Amniotic epithelial cell (primary cell): ENCODE data around the gene HSFX4.
"Not testable (repeated sequence)": the region's sequence is repeated elsewhere in the genome, so short reads cannot be mapped to it uniquely, and the experiment has no call there.

ENCODE experiments used
- DNase-seq: peaks from one replicate; pipeline ENCODE4 v3.0.0-alpha.2; 2010; ENCODE audit warnings: low read depth

HSFX4 gene

DNA sequence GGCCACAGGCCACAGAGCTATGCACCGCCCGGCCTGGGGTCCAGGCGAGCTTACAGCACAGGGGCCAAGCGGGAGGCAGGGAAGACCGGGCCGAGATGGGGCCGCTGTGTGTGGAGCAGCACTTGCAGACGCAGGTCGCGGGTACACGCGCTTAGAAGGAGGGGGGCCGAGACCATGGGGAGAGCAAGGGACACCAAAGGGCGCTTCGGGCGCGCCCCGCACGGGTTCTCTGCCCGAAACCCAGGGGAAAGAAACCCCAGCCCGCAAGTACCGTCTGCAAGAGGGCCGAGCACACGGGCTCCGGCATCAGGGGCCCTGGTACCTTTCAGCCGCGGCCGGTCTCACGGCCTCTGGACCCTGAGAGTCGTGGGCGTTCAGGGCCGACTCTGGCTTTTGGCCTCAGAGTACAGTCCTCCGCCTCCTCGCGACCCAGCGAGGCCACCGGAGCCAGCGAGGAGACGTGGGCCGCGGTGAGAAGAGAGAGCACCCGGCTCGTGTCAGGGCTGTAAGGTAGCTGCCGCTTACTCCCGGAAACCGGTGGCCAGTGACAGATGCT lies 8.6 kb downstream of the HSFX4 start:
- DNase-seq, result no peak

DNA sequence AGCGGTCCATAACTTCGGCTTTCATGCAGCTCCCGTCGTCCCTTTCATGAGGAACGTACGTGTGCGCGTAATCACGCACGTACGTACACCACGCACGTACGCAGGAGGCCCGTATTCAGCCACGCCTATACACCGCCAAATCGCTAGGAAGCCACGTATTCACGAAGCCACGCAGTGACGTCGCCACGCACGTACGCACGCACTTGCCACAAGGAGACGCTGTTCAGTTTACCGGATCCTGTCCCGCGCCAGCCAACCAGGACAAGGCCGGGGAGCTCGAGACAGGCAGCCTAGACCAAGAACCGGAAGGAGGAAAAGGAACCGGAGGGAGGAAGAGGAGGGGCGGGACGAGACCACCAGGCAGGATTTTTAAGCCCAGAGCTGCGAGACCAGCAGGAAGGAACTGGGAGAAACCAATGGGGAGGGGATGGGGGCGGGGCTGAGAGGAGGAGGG lies 9.1 kb downstream of the HSFX4 start, which contains the start of gene EOLA2:
Gene EOLA2, minus strand, starts transcription at position 65 of the 454 bp plus-strand sequence. CDS start 4,617 bp downstream, outside the sequence.
- DNase-seq, result peak; percentile 98

DNA sequence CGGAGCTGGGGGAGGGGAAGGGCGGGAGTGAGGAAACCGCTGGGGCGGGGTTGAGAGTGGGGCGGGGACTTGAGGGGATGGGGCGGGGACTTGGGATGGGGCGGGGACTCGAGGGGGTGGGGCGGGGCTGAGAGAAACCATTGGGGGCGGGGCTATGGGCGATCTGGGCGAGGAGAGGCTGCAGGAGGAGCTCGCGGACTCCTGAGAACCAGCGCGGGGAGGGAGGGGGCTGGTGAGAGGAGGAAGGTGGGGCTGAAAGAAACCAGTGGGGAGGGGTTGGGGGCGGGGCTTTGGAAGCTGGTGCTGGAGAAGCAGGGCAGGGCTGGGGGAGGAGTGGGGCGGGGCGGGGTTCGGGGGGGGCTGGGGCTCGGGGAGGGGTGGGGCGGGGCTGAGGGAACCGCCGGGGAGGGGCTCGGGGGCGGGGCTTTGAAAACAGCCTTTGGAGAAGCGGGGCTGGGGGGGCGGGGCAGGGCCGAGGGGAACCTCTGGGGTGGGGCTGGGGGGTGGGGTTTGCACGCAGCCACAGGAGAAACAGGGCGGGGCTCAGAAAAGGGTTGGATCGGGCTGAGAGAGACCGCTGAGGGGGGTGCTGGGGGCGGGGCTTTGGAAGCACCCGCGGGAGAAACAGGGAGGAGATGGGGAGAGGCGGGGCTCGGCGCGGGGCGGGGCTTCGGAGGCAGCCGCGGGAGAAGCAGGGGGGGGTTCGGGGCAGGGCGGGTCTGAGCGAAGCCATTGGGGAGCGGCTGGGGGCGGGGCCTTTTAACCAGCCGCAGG lies 9.7 kb downstream of the HSFX4 start:
- peak; percentile 86 for DNase-seq

DNA sequence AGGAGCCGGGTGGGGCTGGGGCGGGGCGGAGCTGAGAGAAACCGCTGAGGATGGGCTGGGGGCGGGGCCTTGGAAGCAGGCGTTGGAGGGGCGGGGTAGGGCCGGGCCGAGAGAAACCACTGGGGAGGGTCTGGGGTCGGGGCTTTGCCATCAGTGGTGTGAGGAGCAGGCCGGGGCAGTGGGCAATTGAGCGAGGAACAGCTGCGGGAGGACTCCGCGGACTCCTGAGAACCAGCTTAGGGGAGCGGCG lies 10.2 kb downstream of the HSFX4 start:
- DNase-seq, result no peak

DNA sequence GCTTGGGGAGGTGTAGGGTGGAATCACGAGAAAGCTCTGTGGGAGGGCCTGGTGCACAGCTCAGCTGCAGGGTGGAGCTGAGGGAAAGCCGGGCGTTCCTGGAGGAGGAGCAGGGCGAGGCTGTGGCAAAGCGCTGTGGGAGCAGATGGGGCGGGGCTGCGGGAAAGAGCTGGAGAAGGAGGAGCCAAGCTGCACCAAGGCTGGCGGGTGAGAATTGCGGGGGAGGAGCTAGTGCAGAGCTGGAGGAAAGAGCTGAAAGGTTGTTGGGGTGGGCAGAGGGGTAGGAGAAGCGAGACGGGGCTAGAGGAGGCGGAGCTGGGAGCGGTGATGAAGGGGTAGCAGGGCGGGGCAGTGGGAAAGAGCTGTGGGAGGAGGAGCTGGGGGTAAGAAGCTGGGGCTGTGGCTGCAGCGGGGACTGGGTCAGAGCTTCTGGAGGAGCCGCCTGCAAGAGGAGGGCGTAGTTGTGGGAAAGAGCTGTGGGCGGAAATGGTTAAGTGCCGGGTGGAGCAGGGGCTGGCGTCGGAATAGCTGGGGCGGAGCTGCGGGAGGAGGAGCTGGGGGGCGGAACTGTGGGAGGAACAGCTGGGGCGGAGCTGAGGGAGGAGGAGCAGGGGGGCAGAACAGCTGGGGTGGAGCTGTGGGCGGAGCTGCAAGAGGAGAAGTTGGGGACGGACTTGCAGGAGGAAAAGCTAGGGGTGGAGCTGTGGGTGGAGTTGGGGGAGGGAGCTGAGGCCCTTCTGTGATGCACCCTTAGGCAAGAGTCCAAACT lies 10.7 kb downstream of the HSFX4 start:
- DNase-seq, result peak; percentile 97

DNA sequence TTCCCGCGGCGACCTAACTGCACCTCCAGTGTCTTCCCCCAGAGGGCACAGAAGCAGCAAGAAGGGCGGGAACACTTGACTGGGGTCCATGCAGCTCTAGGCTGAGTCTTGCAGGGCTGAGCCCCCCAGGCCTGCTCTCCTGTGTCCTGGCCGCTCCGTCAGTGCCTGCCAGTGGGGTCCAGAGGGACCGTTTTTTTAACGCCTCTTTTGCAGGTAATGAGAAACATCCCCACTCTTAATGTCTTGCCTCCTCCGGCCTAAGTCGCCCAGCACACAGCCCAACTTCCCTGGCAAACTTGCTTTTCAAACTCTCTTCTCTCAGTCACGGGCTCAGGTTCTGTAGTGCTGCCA lies 11.3 kb downstream of the HSFX4 start:
- not testable (repeated sequence) for DNase-seq

DNA sequence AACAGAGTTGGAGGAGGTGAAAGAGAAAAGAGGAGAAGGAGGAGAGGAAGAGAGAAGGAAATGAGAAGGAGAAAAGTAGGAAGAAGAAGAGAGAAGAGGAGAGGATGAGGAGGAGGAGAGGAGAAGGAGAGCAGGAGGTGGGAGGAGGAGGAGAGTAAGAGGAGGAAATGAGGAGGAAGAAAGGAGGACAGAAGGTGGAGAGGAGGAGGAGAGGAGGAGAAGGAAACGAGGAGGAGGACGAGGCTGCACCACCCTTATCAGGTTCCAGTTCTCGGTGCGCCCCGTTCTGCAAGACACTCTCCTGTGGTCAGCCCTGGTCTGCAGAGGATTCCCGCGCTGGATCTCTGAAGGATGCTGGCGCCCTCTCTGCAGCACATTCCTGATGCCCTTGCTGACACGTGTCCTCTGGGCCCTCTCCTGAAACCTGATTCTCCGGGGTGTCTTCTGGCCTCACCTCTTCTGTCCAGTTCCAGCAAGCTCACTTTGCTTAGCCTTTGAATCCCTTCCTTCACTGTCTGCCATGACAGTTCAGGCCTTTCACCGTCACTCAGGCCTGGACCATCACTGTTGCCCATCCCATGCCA lies 15.8 kb downstream of the HSFX4 start:
- DNase-seq, result not testable (repeated sequence)

DNA sequence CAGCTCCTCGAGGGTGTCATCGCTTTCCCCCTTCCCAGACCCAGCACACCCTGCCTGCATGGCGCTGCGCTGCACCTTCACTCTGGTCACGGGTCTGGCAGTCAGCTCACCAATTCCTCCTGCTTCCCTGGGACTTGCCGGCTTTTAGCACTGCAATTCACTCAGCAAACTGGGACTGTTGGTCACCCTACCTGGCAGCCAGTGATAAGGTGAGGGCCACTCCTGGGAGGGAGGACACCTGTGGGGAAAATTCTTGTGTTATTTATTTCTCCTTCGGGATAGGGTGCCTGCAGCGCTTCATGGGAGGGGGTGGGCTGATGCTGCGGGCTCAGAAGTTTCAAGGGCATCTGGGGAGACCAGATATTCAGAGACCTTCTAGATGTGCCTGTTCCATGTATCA lies 16.4 kb downstream of the HSFX4 start:
- DNase-seq, result not testable (repeated sequence)

DNA sequence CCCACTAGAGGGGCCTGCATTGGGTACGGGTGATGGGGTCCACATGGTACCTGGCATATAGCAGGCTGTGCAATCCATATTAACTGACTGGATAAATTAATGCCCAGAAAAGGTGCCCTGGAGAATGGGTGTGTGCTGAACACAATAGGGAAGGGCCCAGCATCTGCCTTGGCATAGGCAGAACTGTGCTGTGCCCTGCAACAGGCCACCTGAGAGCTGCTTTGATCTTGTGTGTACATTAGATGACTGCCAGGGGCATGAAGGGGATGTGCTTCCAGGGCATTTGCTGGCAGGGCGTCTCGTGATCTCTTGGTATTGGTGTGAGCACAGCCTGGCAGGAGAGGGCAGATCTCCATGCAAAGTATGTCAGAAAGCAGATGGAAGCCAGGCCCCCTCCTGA lies 17.6 kb downstream of the HSFX4 start:
- DNase-seq, result not testable (repeated sequence)

DNA sequence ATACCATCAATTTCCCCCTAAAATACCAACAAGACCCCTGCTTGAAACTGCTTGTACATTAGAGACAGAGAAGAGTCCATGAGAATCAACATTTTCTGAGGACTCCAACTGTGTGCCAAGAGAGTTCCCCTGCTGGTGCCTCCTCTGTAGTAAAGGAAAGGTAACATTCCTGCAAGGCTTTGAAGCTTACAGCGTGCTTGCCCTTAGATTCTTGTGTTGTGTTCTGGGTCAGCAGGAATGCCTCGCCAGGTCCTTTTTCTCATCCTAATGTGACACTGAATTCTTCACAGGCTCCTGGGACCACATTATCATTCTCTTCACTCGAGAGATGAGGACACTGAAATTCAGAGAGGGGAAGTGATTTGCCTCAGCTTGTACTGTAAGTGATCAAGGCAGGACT lies 18.6 kb downstream of the HSFX4 start:
- DNase-seq, result no peak

DNA sequence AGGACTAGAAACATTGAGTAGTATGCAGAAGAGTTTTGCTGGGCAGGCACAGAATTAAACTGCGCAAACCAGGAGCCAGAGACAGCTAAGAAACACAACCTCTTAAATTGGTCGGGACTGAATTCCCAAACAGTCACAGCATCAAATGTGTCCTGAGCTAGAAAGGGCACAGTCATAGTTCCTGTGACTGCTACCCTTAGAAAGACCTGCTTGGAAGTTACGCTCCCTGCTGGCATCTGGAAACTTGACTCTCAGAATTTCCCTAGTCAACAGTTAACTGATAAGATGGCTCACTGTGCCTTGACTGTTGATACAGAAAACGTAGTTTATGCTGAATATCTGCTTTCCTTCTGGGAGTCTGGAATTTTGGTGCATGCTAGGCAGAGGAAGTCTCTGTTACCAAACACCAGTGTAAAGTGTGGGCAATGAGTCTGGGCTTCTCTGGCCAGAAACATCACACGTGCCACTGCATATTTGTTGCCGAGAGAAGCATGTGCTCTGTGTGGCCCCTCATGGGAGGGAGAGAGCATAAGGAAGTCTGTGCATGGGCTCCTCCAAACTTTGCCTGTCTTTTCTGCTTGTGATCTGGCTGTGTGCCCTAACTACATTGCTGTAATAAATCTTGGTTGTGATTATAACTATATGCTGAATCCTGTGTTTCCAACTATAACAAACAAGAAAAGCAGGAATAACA lies 20.5 kb downstream of the HSFX4 start:
- DNase-seq, result no peak

DNA sequence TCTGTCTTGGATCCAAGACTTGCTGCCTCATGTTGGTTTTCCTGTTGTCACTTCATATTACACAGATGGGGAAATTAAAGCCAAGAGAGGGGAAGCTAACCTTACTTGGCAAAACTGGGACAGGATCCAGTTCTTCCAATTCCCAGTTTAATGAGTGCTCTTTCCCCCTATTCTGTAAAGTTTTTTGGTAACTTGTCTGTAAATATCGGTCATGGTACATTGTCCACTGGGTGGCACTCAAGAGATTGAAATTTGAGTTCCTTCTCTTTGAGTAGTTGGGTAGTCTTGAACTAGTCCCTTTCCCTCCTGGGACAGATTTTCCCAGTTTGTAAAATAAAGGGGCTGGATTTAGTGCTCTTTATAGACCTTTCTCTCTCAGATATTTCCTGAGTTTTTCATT lies 21.3 kb downstream of the HSFX4 start:
- peak; percentile 43 for DNase-seq

DNA sequence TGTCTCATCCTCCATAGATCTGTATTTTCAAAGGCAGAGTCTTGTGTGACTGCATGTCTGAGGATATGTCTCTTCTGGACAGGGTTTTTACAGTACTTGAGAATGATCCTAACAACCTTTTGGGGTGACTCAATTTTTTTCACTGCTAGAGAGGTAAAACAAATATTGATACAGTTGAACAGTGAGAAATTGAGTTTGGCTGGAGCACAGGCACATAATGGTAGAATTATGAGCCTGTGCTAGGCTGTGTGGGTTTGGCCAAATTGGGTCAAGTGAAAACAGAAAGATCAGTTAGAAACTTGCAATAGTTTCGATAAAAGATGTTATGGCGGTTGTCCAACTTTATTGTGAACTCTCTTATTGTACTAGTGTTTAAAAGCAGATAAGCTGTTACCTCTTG lies 32.2 kb downstream of the HSFX4 start:
- no peak for DNase-seq

DNA sequence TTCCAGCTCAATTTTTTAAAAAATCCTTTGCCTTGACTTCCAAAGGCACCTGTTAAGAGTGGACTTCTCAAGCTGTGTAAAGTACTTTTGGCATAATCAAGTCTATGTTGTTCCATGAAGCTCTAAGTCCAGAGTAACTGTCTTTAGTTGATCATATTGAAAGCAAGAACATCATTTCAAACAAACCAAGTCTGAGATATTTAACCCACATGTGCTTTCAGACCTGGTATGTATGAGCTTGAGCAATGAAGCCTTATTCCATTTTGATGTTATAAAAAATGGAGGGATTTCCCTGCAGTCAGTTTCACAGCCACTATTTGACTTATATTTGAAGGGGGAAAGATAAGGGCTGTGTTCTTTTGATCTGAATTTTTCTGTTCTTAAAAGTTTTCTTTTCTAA lies 32.6 kb downstream of the HSFX4 start:
- DNase-seq, result no peak

DNA sequence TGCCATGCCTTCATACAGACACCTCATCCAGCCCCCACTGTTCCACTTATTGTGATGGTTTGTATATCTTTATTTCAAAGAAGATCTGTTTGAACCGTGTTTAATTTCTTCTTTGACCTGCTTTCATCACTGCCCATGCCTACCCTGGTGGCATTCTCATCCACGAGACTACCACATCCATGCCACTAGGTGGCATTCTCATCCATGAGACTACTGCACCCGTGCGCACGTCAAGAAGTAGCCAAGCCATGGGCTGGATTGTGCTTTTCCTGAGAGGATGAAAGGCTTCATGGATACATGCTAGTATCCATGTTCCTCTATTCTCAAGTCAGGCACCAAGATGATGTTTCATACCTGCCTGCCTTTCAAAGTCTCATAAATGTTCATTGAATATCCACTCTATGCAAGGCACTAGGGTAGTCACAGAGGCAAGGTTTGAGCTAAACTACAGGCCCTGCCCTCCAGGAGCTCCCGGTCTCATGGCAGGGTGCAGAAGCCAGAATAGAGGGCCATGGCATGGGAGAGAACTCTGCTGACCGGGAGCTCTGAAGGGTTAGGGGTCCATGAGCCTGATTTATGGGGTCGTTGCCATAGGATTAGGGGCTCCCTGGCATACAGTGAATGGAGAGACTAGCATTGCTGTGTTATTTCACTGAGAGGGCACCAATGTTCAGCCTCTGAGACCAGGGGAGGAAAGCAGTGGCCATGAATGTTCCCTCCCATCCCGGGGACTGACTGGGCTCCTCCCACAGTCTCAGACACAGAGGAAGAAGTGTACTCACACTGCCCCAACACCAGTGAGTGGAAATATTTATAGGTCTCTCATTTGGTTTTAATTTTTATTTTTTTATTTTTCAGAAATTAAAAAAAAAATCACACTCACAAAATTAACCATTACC lies 33.7 kb downstream of the HSFX4 start:
- DNase-seq, result peak; percentile 47

DNA sequence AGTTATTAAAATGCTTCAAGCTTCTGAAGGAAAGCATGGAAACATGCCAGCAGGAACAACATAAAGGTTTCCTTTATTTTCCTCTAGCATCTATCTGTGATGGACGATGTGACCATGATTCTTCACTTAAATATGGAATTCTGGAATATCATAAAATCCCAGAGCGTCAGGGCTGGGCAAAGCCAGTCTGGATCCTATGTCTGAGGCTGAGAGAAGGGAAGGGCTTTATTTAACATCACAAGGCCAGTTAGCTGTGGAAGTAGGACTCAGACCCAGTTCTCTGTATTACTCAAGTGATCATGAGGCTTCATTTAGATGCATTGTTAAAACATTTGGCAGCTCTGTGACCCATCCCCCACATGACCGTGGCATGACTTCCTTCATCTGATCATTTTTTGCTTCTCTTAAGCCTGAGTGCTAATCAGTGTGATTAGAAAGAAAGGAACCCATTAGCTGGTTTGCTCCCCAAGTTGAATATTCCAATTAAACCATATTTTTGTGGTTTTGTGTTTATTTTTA lies 49.8 kb downstream of the HSFX4 start:
- no peak for DNase-seq
